Activated T-cell treated with anti-CD3 and anti-CD28 coated beads for 48 hours (primary cell): ENCODE data around the gene ZNF343.
"Not testable (repeated sequence)": the region's sequence is repeated elsewhere in the genome, so short reads cannot be mapped to it uniquely, and the experiment has no call there.

ENCODE experiments used
- DNase-seq: peaks from one replicate; pipeline ENCODE4 v3.0.0-alpha.2; 2020; ENCODE audit warnings: low read depth

ZNF343 gene

GRCh38 chr20:2508631-2509467, at the start of gene ZNF343:
ZNF343 (minus strand) TSS chr20:2508915; CDS start chr20:2493895, 15,020 bp downstream.
- DNase-seq = peak; percentile 67

GRCh38 chr20:2557873-2558580, 49.3 kb upstream of the ZNF343 start:
- no peak for DNase-seq

GRCh38 chr20:2545594-2545993, 36.9 kb upstream of the ZNF343 start:
- DNase-seq = no peak

DNA sequence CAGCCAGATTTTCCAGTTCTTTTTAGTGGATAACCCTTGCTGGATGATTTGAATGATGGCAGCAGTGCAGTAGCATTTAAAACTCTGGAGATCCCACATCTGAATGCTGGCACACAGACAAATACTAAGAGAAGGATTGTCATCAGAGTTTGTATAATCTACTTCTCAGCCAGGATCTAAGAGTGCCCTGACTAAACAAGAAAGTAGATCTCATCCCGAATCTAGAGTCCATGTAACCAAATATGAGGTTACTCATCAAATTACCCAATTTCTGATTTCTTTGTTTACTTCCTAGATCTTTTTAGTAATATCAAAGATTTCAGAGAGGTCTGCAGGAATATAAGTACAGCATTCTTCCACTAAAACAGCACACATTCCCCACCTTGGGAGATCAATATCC, 35.5 kb upstream of the ZNF343 start:
- DNase-seq = no peak

- no peak for DNase-seq
These were observed 33.6 kb upstream of the ZNF343 start for GRCh38 chr20:2542361-2542760.

DNA sequence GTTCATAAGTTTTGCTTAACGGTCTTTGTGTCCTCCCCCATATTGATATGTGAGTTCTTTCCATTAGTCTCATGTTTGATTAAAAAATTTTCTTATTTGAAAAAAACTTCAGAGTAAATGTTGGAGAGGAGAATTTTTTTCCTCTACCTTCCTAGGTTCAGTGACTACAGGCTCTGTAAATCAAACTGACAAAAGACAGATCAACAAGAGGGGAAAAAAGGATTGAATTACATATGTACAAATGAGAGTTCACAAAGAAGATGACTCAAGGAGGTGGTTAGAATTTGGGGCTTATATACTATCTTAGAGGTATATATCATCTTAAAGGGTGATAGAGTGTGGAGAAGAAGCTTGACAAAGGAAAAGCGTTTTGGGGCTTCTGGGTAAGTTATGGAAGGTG, 33.2 kb upstream of the ZNF343 start:
- no peak for DNase-seq

DNA sequence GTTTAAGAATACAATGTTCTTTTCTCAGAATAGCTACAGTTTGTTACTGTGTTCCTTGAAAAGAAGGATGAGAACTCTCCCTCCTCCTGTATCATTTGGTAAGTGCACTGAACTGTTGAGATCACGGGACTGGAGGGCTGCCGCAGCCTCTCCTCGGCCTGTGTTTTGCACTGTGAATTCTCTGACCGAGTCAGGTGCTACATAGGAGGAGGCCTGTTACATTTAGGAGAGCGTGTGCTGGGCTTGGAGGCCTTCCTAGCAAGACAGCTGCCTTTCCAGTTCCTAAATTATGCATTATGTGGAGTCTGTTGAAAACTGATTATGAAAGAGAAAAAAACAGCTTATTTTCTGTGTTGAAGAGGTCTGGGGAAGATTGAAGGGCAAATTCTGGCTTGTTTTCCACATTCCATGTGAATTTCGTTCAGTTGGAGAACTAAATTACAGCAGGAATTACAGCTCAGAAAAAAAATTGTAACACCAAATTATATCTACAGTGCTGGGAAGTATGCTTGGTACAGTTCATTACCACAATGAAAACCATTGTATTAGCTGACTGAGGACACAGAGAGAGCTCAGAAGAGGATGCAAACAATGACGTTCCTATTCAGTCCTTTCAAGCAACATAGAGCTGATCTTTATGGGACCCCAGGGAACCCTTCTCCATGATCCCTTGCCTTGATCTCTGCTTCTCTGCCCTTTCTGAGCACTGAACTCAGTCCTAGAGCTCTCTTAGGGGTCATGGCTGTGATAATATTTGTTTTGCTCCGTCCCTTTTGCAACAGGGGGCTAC, 30.4 kb upstream of the ZNF343 start:
- DNase-seq = no peak

DNA sequence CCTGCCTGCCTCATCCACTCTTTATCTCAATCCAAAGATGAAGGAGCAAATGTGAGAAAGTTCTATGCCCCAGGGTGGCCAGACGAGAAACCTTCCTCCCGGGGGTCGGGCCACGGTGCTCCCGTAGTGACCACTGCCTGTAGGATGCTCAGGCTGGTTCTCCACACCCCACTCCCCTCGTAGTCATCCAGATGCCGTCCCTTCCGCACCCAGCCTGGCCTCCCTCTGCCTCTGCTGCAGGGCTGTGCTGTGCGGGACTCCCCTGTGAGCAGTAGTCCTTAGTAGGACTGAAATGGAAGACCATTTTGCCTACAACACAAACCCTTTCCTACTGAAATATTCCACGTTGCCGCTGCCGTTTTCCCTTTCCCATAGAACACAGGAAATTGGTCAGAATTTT, 29.6 kb upstream of the ZNF343 start:
- no peak for DNase-seq

DNA sequence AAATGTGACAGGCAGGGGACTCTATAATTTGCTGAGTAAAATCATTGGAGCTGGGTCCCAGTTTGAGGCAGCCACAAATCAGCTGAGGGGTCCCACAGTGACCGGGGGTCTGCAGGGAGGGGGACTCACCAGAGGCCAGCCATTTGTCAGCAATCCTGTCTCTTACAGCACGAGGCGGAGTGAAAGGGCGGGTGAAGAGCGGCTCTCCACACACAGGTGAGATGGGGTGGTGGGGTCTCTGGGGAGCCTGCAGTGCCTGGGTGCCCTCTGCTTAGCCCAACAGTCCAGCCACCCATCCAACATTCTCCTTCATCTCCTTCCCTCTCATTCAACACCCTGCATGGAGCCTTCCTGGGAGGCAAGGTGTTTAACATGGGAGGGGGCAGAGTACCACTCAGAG, 28.4 kb upstream of the ZNF343 start:
- DNase-seq = no peak

- no peak for DNase-seq
These were observed 27.9 kb upstream of the ZNF343 start, which contains the start of gene TMC2 for GRCh38 chr20:2536560-2536986. TMC2 (plus strand) TSS chr20:2536573; CDS start chr20:2536622, 49 bp downstream.

DNA sequence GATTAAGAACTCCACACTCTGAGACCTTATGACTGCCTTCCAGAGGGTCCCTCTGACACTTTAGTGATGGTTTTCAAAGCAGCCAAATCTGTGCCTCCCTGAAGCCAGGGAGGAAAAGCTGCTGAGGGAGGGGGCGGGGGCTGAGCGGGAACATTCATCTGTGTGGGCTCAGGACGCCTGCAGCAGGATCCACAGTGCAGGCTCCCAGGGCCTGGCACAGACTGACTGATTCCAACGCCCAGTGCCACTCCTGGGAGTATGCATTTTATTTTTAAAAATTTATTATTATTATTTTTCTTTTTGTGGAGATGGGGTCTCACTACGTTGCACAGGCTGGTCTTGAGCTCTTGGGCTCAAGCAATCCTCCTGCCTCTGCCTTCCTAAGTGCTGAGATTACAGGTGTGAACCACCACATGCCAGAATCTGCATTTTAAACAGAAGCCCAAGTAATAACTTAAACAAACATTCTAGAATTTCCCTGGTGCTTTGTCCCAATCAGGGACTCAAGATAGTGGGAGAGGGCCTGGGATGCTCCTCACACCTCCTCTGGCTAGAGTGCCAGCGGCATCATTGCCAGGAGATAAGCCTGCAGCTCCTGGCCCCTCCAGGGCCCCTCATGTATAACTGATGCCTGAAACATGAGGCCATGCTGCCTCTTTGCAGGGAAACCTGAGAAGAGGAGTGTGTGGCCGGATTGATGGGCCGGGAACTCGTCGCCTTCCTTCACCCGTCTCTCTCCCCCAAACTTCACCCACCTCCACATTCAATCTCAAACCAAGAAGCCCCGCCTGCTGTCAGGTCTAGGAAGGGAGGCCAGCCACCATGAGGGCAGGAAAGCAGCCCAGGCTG, 27.2 kb upstream of the ZNF343 start:
- DNase-seq = no peak

DNA sequence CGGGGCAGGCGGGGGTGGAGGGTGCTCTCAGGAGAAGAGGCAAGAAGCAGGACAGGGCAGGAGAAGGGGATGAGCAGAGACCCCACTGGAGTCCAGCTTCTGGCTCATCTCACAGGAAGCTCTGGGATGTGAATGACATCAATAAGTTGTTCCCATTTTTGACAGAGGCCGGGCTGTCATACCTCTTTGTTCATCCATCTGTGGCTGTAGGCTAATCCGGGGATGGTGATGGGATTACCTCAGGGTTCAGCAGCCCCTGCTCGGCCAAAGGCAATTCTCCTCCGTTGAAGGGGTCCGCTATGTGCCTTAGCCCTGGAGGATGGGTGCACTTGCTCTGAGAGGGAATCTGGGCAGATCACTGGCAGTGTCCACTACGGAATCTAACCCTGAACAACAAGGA, 24.4 kb upstream of the ZNF343 start:
- no peak for DNase-seq

GRCh38 chr20:2528671-2529271, 20.1 kb upstream of the ZNF343 start:
- DNase-seq = no peak

GRCh38 chr20:2527762-2528161, 19.0 kb upstream of the ZNF343 start:
- no peak for DNase-seq

DNA sequence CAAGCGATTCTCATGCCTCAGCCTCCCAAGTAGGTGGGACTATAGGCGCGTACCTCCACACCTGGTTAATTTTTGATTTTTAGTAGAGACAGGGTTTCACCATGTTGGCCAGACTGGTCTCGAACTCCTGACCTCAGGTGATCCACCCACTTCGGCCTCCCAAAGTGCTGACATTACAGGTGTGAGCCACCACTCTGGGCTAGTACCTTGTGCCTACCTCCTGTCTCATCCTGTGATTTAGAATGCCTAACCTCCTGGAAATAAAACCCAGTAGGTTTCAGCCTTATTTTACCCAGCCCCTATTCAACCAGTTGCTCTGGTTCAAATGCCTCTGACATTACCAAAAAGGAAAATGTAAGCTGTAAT, 17.5 kb upstream of the ZNF343 start:
- not testable (repeated sequence) for DNase-seq

DNA sequence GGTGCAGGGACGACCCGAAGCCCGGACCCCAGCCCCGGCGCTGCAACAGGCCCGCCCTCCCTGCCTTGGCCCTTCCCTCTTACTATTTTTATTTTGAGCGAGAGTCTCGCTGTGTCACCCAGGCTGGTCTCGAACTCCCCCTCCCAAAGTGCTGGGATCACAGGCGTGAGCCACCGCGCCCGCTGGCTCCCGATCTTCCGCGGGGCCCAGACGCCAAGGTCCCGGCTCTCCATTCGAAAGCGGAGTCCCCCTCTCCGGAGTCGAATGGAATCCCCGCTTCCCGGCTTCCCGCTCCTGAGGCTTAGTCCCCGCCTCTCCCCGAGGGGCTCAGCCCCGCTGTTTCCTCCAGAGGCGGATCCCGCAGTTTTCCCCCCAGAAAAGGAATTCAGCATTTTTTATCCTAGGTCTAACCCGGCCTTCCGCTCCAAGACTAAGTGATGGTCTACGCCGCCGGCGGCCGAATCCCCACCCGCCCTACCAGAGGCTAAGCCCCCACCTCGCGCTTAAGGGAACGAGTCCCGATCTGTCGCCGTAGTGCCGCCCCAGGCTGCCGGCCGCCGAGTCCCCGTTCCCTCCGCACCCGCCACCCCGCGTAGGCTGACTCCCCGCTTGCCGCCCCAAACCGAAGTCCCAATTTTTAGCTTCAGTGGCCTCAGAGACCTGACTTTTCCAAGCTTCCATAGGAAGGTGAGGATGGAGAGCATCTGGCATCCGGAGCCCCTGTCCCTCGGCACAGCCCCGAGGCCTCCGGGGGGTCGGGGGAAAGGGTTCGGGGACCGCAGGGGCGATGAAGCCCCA, 16.2 kb upstream of the ZNF343 start:
- peak; percentile 36 for DNase-seq

DNA sequence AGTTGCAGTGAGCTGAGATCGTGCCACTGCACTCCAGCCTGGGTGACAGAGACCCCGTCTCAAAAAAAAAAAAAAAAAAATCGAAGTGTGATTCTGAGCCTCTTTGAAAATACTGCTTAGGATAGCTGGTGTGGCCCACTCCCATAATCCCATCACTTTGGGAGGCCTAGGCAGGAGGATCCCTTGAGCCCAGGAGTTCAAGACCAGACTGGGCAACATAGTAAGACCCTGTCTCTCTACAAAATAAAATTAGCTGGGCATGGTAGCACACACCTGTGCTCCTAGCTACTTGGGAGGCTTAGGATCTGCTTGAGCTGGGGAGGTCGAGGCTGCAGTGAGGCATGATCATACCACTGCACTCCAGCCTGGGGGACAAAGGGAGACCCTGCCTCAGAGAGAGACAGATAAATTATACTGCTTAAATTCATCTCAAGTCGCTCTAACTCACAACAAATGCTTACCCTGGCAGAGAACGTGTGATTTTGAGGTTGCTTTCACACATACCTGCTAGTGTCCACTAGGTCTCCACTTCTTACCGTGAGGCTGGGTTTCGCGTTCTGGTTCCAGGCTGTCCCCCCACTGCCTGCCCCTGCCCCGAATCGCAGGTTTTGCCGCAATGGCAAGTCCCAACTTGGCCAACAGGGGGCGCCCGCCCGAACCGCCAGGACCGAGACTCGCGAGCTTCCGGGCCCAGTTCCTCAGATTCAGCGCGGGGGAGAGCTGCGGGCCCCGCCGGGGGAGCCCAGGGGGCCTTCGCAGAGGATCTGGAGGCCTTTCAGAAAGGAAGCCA, 15.4 kb upstream of the ZNF343 start:
- peak; percentile 88 for DNase-seq

- not testable (repeated sequence) for DNase-seq
These were observed 14.2 kb upstream of the ZNF343 start for GRCh38 chr20:2522826-2523429.
